NCI-H1694 treated with DMSO at 0.1 percent for 48 hours (cell line): ENCODE data around the gene TNIP1.

Experiments used
- DNase-seq: peaks from one replicate; lab custom pipeline; 2025; lab: John Stamatoyannopoulos, UW

Gene TNIP1

GRCh38 chr5:150999704-151000442 is 81.0 kb downstream of the TNIP1 start:
- no peak for DNase-seq

- no peak for DNase-seq
Measured at GRCh38 chr5:150993826-150994412, 86.9 kb downstream of the TNIP1 start.

DNA sequence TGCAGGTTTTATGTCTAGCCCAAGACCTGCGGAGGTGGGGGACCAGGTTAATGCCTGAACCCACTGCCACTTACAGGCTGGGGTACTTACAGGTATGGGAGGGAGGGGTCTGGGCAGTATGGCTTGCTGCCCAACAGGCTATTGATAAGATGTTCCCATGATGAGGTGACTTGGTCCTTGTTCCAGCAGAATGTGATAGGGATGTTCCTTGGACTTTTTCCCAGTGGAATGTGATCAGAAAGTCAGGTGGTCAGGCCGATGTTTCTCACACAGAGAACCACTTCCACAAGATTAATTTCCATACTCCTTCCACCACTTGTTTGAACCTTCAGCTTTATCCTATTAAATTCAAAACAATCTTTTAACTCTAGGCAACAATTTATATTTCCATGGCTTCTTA is 87.4 kb downstream of the TNIP1 start:
- DNase-seq: no peak

GRCh38 chr5:150992705-150993104 is 88.1 kb downstream of the TNIP1 start:
- no peak for DNase-seq

- no peak for DNase-seq
Measured at GRCh38 chr5:150989695-150990094, 91.1 kb downstream of the TNIP1 start.

GRCh38 chr5:150987746-150988145 is 93.1 kb downstream of the TNIP1 start:
- no peak for DNase-seq
